Measurements from ENCODE around the gene ATXN7.

ATXN7 gene

DNA sequence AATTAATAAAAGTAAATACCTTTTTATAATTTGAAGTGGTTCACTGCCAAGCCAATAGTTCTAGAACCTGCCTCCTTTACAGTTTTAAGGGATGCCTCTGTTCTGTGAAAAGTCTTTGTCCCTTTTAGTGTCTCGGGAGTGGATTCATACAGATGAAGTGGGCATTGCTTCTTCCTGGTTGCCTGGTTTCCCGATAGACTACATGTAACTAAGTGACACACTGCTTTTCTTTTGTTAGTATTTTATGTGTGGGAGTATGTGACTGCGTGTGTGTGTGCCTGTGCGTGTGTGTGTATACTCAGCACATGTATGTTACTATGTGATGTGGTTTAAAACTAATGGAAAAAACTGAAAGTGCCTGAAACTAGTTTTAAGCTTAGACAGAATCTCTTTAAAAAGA lies 138.6 kb downstream of the ATXN7 start:
- TF ChIP-seq, protein P1, sequence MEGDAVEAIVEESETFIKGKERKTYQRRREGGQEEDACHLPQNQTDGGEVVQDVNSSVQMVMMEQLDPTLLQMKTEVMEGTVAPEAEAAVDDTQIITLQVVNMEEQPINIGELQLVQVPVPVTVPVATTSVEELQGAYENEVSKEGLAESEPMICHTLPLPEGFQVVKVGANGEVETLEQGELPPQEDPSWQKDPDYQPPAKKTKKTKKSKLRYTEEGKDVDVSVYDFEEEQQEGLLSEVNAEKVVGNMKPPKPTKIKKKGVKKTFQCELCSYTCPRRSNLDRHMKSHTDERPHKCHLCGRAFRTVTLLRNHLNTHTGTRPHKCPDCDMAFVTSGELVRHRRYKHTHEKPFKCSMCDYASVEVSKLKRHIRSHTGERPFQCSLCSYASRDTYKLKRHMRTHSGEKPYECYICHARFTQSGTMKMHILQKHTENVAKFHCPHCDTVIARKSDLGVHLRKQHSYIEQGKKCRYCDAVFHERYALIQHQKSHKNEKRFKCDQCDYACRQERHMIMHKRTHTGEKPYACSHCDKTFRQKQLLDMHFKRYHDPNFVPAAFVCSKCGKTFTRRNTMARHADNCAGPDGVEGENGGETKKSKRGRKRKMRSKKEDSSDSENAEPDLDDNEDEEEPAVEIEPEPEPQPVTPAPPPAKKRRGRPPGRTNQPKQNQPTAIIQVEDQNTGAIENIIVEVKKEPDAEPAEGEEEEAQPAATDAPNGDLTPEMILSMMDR (conservative IDR thresholded peaks at IDR 0.05; ENCODE audit: low read length): no peak
- no peak overlapping the region for H3K4me3 ChIP-seq (ENCODE audit: low read length)
- DNase-seq (ENCODE audit: low read depth): no peak

DNA sequence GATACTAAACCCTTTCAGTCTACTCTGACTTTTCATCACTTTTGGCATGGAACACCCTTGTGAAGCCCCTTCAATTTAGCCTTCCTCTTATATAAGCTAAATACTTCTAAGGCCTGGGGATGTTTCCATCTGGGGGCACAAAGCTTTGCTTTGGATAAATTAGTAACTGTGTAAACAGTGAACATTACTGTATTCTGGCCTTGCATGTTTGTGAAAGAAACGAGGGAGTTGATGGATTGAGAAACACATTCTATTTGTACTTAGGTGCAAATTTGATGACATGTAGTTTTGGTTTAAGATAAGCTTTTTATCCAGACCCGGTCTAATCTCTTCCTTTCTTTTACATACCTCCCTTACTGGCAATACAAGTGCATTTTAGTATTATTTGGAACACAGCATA lies 139.9 kb downstream of the ATXN7 start:
- no peak for DNase-seq (ENCODE audit: low read depth)
- no peak overlapping the region for H3K4me3 ChIP-seq (ENCODE audit: low read length)
- TF ChIP-seq, protein P1 (conservative IDR thresholded peaks at IDR 0.05; ENCODE audit: low read length): no peak

DNA sequence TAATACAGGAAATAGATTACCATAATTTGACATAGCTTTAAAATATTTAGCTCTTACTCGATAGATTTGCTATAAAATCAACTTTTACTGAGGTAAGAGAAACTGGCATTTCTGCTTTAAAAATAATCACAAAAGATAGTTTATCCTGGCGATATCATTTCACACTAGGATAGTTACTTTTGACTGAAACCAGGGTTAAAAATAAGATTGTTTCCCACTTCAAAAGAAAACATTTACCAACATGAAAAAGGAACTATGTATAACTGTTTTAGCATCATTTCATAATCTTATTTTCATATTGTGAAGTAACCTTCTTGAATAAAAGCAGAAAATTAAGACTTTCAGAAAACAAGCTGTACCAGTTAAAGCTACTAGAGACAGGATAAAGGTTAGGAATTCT lies 144.3 kb downstream of the ATXN7 start:
- no peak for DNase-seq (ENCODE audit: low read depth)
- TF ChIP-seq, protein P1 (conservative IDR thresholded peaks at IDR 0.05; ENCODE audit: low read length): no peak
- H3K4me3 ChIP-seq (ENCODE audit: low read length): no peak overlapping the region

DNA sequence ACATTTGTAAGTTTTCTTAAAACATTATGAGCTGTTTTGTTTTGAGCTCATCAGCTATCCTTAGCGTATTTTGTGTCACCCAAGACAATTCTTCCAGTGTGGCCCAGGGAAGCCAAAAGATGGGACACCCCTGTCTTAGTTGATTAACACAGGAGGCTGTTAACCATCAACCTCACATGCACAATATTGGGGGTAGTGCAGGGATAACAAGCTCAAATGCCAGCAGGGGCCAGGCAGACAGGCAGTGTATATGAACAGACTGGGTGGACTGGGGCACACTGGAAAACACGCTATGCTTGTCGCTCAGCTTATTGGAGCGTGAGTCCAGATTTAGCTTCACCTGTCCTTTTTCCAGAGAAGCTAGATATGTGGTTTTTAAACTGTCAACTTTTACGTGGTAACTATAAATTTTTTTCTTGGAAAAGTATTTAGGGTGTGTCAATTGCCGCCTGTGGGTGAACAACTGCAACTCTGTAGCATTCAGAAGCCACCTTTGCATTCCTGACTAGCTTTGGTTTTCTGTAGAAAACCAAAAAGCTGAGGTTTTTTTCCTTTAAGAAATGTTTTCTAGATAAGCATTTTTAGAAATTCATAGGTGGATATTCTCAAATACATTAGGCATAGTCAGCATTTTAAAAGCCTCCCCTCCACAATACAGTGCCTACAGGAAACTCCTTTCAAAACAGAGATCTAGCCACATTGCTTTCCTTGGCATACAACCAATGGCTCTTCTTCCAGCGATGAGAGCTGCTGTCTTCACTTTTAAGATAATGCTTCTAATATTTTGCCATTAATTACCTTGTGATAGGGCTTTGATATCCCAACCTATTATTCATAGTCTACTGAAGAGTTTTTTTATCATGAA lies 145.1 kb downstream of the ATXN7 start:
- DNase-seq (ENCODE audit: low read depth): peak; percentile 16
- TF ChIP-seq, protein P1 (conservative IDR thresholded peaks at IDR 0.05; ENCODE audit: low read length): no peak
- no peak overlapping the region for H3K4me3 ChIP-seq (ENCODE audit: low read length)

DNA sequence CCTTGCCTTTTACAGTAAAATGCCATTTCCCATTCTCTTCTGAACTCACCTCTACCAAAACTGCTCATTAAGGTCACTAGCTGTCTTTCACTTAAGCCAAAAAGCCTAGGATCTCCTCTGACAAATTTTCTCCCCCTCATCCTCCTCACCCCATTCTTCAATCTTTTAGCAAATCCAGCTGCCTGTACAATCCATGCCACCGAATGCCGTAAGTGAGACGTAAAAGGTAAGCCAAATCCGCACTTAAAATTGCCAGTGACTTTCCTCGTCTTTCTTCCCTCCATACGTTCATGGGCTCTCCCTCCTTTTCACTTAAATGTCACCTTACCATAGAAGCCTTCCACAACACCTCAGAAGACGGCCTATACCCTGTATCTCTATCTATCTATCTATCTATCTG lies 145.9 kb downstream of the ATXN7 start:
- no peak overlapping the region for H3K4me3 ChIP-seq (ENCODE audit: low read length)
- TF ChIP-seq, protein P1 (conservative IDR thresholded peaks at IDR 0.05; ENCODE audit: low read length): no peak
- DNase-seq (ENCODE audit: low read depth): no peak

DNA sequence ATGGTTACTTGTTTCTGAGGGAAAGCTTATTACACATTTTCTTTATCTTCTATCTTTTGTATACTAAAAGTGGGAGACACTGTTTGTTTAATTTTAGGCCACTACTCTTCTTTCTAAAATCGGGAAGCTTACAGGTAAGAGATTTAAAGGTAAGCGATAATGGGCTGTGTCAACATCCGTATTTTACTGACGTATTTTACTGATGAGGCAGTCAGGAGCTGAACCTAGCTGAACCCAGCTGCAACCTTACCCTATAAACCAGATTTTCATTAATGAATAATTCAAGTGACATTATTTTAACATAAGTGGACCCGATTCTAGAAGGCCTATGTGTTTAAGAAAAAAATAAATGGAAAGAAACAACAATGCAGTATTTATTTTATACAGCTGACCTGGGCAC lies 146.5 kb downstream of the ATXN7 start:
- no peak for DNase-seq (ENCODE audit: low read depth)
- TF ChIP-seq, protein P1 (conservative IDR thresholded peaks at IDR 0.05; ENCODE audit: low read length): no peak
- no peak overlapping the region for H3K4me3 ChIP-seq (ENCODE audit: low read length)

DNA sequence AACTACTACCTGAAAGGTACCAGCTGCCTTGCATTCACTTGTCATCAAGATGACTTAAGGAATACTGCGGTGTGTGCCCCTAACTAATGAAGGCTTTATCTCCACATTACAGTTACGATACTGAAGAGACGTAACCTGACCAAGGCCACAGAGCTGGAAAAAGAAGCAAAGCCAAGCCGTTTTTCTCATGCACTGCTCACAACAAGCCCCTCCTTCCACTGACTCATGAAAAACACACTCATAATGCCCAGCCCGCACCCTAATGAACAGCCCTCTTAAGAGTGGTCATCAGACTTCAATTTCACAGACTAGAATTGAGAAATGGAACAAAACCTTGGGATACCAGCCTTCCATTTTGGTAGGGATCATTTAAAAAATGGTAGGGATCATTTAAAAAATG lies 148.0 kb downstream of the ATXN7 start:
- H3K4me3 ChIP-seq (ENCODE audit: low read length): no peak overlapping the region
- DNase-seq (ENCODE audit: low read depth): peak; percentile 57
- TF ChIP-seq, protein P1 (conservative IDR thresholded peaks at IDR 0.05; ENCODE audit: low read length): no peak

Measured in AG10803 (cell line).